Left ventricle myocardium superior (tissue), 1 donor: ENCODE measurements around the gene CHAT. TPM values are rescaled to one million over a fixed set of nuclear protein-coding genes. Genes with fewer than 3 reads are reported as not detected.

ENCODE experiments used
- ATAC-seq: fragments of 200-7000 bp; cut with Tn5 transposase; one replicate; pipeline ENCODE4 v1.9.1; 2020; ENCODE audit warnings: mild to moderate bottlenecking, moderate library complexity
- DNase-seq: peaks from one replicate; pipeline ENCODE4 v3.0.0-alpha.2; 2020
- intact Hi-C: fragments of 100-400 bp; cut with micrococcal nuclease; formaldehyde crosslinking; loops from one replicate; pipeline ENCODE4 v1.11.0; 2022
- total RNA-seq: library from RNA; stranded (reverse); fragmentation: NEBNext Ultra II Directional; extraction: Animal tissue kit (Norgen Biotek cat#: 25700); gene quantifications from one replicate; pipeline ENCODE4 v1.2.1, GENCODE V29; 2021
- donor health status: DM: no; HTN: yes; CAD: no; lungs with severe emphysema.

CHAT gene
- total RNA-seq, 1 donor from 2014 or later = not detected

GRCh38 chr10:49700211-49700610 lies 86.4 kb downstream of the CHAT start:
- intact Hi-C loops = no loop called here
- no peak for DNase-seq
- ATAC-seq = no peak

DNA sequence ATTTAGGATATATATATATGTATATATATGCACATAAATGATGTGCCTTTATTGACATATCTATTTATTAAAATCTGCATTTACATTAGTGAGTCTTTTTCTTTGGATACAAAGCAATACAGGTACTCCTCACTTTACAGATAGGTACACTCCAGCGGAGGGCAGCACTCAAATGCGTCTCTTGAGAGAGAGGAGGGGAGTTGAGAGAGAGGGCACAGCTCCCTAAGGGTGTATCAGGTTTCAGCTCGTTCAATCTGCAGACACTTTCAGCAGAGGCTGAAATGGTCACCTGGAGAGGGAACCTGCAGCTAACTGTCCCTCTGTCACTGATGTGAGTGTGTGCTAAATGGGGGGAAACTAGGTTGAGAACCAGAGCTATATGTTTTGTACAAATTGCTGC lies 87.2 kb downstream of the CHAT start:
- ATAC-seq (no peak), DNase-seq (no peak)
- intact Hi-C loops = no loop called here

DNA sequence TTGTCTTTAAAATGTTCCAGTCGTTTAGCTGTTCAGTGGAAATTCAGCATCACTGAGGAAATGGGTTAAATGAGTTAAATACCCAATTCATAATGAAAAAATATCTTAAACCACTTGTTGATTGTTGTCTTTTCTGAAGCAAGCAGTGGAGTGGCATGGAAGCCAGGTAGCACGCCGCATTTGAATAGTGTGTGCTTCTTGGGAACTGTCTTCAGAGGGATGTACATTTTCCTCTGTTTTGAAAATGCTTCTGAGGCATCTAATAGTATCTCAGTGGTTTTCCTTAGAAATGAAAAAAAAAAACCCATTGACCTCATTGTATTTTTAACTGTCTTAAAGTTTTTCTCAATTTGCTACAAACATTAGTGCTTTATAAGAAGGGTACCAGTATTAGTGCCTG lies 93.7 kb downstream of the CHAT start:
- DNase-seq (no peak), ATAC-seq (no peak)
- intact Hi-C loops = no loop called here

GRCh38 chr10:49709934-49710333 lies 96.1 kb downstream of the CHAT start:
- ATAC-seq (no peak), DNase-seq (no peak)
- intact Hi-C loops = no loop called here

DNA sequence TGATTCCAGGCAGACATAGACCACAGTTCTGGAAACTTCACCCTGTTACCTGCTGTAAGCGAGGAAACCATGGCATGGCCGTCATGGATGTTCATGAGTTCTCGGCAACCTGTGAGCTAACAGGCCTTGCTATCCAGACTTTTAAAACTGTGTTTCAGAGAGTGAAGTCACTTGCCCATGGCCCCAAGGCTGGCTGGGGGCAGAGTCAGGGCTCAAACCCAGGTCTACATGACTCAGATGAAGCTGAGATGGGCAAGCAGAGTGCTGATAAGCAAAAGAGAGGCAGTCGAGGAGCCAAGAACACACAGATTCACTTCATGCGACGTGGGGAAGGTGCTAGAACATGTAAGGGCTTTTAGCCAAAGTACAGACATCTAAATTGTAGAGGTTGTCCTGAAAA lies 97.1 kb downstream of the CHAT start:
- no peak for ATAC-seq
- intact Hi-C loops = no loop called here
- no peak for DNase-seq

DNA sequence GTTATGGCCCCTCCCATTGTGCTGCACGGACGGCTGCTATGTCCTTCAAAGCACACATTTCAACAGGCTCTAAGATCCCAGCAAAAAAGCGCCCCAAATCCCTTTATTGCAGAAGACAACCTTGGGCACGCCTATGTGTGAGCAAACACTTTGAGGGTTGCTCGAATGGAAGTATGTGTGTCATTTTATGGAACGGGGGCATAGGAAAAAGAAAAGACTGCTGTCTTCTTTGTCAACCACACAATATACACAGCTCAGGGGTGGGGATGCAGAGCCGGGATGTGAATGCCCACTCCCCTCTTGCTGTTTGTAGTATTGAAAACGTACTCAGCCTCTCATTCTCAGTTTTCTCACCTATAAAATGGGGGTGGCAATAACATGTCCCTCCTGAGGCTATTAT lies 97.6 kb downstream of the CHAT start:
- DNase-seq = no peak
- intact Hi-C loops = no loop called here
- ATAC-seq = no peak

DNA sequence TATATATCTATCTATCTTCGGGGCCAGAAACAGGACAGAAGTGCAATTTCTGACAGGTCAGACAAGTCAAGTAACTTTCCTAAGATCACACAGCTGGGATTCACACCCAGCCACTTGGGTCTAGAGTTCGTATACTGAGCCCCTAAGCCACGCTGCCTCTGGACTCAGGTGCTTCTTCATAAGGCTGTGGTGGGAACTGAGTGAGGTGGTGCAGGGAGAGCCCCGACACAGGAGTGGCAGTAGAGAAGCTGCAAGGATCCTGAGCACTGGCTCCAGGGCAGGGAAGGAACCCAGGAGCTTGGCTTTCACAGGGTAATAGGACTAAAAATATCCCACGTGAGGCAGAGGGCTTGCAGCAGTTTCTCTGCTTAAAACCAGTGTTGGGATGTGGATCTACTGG lies 99.4 kb downstream of the CHAT start:
- intact Hi-C loops = no loop called here
- DNase-seq = no peak
- ATAC-seq = no peak

Other genes with a start within 250 kb of the CHAT start
- gene DRGX, start 217.9 kb upstream of the CHAT start, total RNA-seq = not detected
- 25.1 TPM for gene ERCC6, start 74.9 kb upstream of the CHAT start, total RNA-seq
- not detected for gene SLC18A3, start 3.7 kb upstream of the CHAT start, total RNA-seq
- gene C10orf53, start 65.6 kb downstream of the CHAT start, total RNA-seq = not detected
- gene OGDHL, start 148.3 kb downstream of the CHAT start, total RNA-seq = 4.1 TPM